HUES6 (cell line): ENCODE measurements around the gene IL16.
"Not testable (repeated sequence)": the region's sequence is repeated elsewhere in the genome, so short reads cannot be mapped to it uniquely, and the experiment has no call there.

Experiments used
- H3K27ac ChIP-seq: 2 replicates; pipeline ENCODE4 v1.7.0; 2013; ENCODE audit warnings: low read depth, mild to moderate bottlenecking, low read length, inconsistent platforms
- H3K27me3 ChIP-seq: 2 replicates; pipeline ENCODE4 v1.6.1; 2013; ENCODE audit warnings: low read length; ENCODE audit not compliant: control insufficient read depth, insufficient read depth
- H3K36me3 ChIP-seq: 2 replicates; pipeline ENCODE4 v1.6.1; 2013; ENCODE audit warnings: low read length; ENCODE audit not compliant: control insufficient read depth, insufficient read depth
- H3K4me1 ChIP-seq: 2 replicates; pipeline ENCODE4 v1.6.1; 2013; ENCODE audit warnings: low read length; ENCODE audit not compliant: control insufficient read depth, insufficient read depth
- H3K4me3 ChIP-seq: 2 replicates; pipeline ENCODE4 v1.5.1; 2013; ENCODE audit warnings: low read depth, low read length
- H3K9ac ChIP-seq: one replicate; pipeline ENCODE4 v1.6.1; 2013; ENCODE audit warnings: mild to moderate bottlenecking, low read length
- H3K9me3 ChIP-seq: 2 replicates; pipeline ENCODE4 v1.6.1; 2013; ENCODE audit warnings: low read depth, low read length; ENCODE audit not compliant: control insufficient read depth, insufficient read depth

Gene IL16

DNA sequence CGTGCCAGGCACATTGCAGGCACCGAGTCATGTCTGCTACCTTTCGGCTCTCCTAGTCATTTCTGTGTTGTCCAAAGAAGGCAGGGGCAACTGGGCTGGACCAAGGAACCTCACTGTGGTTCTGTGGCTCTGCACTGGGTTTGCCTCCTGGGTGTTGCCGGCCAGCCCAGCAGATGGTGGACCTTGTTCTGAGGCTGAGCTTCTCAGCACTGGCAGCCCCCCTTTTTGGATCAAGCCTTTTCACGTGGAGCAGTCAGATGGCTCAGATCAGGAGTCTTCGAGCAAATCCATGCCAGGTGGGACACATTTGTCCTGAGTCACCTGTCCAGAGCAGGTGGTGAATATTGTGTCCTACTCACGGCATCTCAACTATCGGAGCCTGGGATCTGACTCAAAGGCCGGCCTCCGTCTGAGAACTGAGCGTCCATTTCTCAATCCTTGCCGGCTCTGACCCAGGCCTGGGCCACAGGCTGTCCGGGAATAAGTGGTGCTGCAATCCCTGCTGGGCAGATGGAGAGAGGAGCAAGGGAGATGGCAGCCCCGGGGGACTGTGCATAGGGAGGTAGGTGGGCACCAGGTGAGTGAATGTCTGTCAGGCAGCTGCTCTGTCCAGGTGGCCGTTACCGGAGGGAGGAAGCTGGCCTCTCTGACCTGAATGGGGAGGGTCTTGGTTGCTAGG is at the start of gene IL16:
IL16 (plus strand) TSS at position 304 of the 679 bp plus-strand sequence. CDS start 28,521 bp downstream, outside the sequence.
- H3K27ac ChIP-seq, result no peak within 1 kb of the TSS

DNA sequence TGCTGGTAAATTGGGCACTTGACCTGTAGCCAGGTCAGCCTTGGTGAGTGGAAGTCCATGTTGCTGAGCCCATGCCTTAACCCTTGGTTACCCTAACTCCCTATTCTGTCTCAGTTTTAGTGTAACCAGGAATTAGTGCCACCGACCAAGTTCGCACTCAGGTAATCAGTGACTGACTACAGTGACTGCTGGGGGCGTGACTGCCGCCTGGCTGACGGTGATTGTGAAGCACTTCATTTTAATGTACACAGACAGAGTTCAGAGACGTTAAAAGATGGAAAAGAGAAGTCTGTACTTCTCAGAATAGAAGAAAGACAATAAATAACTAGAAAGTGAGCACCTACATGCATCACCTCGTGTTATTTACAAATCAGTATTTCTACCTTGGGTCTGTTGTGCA is 45.3 kb upstream of the IL16 start:
- Histone ChIP-seq H3K27ac (no peak overlapping the region), H3K4me3 (no peak overlapping the region), H3K27me3 (no peaks in the 10 kb centered on the region), H3K9me3 (no peaks in the 10 kb centered on the region), H3K36me3 (no peaks in the 10 kb centered on the region), H3K9ac (no peak overlapping the region), H3K4me1 (no peaks in the 10 kb centered on the region)

More for the DNA sequence above, at the start of gene IL16:
- Histone ChIP-seq H3K27me3 (no peaks in the 10 kb centered on the region), H3K9ac (no peak within 1 kb of the TSS), H3K9me3 (no peaks in the 10 kb centered on the region), H3K4me3 (no peak within 1 kb of the TSS), H3K36me3 (no peaks in the 10 kb centered on the region), H3K4me1 (no peaks in the 10 kb centered on the region)

DNA sequence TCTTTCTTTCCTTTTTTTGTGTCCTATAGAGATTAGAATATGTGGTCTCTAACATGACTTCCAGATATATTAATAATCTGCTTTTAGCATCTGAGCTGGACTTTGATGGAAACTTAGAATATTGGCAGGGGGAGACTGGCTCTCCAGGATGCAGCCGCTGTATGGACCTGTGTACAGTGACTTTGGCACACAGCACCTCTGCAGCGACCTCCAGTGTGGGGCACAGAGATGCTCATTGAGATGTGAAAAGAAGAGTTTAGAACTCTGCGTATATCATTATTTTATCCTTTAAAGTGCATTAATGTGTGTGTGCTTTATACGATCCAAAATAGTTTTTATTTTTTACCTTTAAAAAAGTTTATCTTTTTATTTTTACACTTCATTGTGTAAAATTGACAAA is 44.3 kb upstream of the IL16 start:
- Histone ChIP-seq H3K4me3 (no peak overlapping the region), H3K9ac (no peak overlapping the region), H3K9me3 (no peaks in the 10 kb centered on the region), H3K27ac (no peak overlapping the region), H3K27me3 (no peaks in the 10 kb centered on the region), H3K36me3 (no peaks in the 10 kb centered on the region), H3K4me1 (no peaks in the 10 kb centered on the region)

DNA sequence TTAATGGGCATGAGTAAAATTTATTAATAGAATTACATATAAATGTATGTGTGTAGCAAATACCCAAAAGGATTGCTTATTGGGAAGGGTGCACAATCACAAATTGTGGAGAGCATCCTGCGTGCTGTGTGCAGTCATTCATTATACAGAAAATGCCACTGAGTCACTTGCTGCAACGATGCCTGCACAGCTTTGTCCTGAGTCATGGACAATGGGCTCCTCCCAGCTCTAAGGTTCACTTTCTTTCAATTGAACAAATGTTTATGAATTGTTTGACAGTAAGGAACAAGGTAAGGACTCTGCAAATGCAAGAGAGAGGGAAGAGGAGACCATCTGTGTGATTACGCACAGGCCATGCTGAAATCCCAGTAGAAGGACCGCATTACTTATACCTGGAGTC is 43.9 kb upstream of the IL16 start:
- no peaks in the 10 kb centered on the region for H3K9me3 ChIP-seq
- no peak overlapping the region for H3K4me3 ChIP-seq
- no peak overlapping the region for H3K27ac ChIP-seq
- no peaks in the 10 kb centered on the region for H3K4me1 ChIP-seq
- no peaks in the 10 kb centered on the region for H3K27me3 ChIP-seq
- no peaks in the 10 kb centered on the region for H3K36me3 ChIP-seq
- no peak overlapping the region for H3K9ac ChIP-seq

DNA sequence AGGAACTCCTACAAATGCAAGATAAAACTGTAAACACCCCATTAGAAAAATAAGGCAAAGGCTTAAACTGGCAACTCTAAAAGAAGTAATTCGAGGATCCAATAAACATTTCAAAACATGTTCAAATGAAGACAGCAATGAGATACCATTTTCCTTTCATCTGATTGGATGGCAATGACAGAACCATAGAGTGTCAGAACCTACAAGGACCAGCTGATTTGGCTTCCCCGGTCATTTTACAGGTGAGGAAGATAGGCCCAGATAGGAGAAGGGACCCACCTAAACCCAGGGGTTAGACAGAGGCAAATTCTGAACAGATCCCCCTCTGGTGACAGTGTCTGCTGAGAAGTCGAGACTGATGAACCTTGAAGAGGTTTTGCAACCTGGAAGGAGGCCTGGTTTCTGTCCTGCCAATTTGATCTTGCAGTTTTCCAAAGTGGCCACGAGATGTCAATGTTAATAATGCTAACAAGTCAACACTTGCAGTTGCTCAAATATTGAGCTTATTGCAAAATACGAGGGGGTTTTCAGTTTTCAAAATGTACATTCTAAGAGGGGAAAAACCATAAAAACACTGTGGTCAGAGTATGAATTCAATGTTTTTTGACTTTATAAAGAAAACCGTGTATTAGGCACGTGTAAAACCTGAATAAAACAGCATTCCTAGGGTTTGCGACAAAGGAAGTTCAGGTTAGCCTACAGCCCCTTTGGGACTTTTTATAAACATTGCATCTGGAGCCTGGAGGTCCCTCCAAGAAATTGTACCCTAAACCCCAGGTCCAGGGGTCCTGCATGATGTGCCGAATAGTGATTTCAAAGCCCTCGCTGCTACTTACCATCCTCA is 41.1 kb upstream of the IL16 start:
- no peak overlapping the region for H3K9ac ChIP-seq
- H3K27me3 ChIP-seq, result no peaks in the 10 kb centered on the region
- H3K27ac ChIP-seq, result no peak overlapping the region
- no peaks in the 10 kb centered on the region for H3K9me3 ChIP-seq
- no peaks in the 10 kb centered on the region for H3K36me3 ChIP-seq
- no peak overlapping the region for H3K4me3 ChIP-seq
- no peaks in the 10 kb centered on the region for H3K4me1 ChIP-seq

DNA sequence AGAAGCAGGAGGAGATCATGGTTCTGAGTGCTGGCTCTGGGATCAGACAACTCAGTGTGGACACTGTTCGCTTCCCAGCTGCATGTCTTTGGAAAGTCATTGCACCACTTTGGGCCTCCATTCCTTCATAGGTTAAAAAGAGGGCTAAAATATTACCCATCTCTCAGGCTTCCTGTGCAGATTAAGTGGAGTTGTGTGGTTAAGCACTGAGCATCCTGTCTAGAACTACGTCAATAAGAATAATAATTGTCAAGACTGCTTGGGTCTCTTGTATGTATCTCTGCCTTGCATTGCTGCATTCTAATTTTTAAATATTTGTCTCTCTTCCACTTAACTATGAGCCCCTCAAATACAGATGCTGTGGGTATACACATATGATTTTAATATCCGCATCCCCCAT is 40.4 kb upstream of the IL16 start:
- H3K27ac ChIP-seq, result no peak overlapping the region
- no peaks in the 10 kb centered on the region for H3K9me3 ChIP-seq
- no peaks in the 10 kb centered on the region for H3K36me3 ChIP-seq
- no peak overlapping the region for H3K4me3 ChIP-seq
- no peaks in the 10 kb centered on the region for H3K4me1 ChIP-seq
- H3K9ac ChIP-seq, result no peak overlapping the region
- no peaks in the 10 kb centered on the region for H3K27me3 ChIP-seq

DNA sequence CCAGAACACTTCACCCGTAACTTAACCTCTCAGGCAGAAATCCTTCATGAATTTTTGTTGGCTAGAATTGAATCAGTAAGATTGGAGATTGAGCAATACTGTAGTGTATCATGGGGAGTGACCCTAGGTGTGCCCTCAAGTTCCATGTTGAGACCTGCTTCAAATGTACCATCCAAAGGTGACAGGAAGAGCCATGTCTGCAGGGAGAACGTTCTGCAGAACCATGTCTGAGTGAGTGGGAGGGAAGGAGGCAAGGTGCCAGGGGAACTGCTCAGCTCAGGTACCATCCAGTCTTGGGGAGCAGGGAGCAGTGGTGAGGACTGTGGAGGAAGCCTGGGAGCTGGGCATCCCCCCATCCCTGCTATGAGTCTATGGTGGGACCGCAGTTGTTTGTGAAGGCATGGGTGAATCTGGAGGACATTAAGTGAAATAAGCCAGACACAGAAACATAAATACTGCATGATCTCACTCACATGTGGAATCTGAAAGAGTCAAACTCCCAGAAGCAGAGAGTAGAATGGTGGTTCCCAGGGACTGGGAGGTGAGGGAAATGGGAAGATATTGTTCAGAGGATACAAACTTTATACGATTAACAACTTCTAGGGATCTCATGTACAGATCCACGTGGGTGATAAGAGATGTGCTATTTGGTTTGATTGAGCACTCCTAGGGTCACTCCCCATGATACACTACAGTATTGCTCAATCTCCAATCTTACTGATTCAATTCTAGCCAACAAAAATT is 39.3 kb upstream of the IL16 start:
- no peaks in the 10 kb centered on the region for H3K36me3 ChIP-seq

DNA sequence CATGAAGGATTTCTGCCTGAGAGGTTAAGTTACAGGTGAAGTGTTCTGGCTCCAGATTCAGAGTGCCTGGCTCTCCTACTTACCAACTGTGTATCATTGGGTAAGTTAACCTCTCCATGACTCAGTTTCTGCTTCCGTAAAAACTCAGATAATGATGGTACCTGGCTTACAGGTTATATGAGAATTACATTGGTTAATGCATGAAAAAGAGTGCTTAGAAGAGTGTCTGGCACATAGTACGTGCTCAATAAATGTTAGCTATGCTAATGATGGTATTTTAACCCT is 38.8 kb upstream of the IL16 start:
- Histone ChIP-seq H3K9me3 (no peaks in the 10 kb centered on the region), H3K27me3 (no peaks in the 10 kb centered on the region), H3K9ac (no peak overlapping the region), H3K4me3 (no peak overlapping the region), H3K36me3 (no peaks in the 10 kb centered on the region), H3K4me1 (no peaks in the 10 kb centered on the region), H3K27ac (no peak overlapping the region)

More for the DNA sequence above, 39.3 kb upstream of the IL16 start:
- Histone ChIP-seq H3K4me1 (no peaks in the 10 kb centered on the region), H3K9ac (no peak overlapping the region), H3K9me3 (no peaks in the 10 kb centered on the region), H3K27ac (no peak overlapping the region), H3K27me3 (no peaks in the 10 kb centered on the region), H3K4me3 (no peak overlapping the region)

DNA sequence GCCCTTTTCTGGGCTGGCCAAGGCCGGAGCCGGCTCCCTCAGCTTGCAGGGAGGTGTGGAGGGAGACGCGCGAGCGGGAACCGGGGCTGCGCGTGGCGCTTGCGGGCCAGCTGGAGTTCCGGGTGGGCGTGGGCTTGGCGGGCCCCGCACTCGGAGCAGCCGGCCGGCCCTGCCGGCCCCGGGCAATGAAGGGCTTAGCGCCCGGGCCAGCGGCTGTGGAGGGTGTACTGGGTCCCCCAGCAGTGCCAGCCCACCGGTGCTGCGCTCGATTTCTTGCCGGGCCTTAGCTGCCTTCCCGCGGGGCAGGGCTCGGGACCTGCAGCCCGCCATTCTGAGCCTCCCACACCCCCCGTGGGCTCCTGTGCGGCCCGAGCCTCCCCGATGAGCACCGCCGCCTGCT is 38.1 kb upstream of the IL16 start:
- not testable (repeated sequence) for H3K9ac ChIP-seq, H3K36me3 ChIP-seq, H3K27ac ChIP-seq, H3K9me3 ChIP-seq, H3K4me3 ChIP-seq, H3K4me1 ChIP-seq, H3K27me3 ChIP-seq

DNA sequence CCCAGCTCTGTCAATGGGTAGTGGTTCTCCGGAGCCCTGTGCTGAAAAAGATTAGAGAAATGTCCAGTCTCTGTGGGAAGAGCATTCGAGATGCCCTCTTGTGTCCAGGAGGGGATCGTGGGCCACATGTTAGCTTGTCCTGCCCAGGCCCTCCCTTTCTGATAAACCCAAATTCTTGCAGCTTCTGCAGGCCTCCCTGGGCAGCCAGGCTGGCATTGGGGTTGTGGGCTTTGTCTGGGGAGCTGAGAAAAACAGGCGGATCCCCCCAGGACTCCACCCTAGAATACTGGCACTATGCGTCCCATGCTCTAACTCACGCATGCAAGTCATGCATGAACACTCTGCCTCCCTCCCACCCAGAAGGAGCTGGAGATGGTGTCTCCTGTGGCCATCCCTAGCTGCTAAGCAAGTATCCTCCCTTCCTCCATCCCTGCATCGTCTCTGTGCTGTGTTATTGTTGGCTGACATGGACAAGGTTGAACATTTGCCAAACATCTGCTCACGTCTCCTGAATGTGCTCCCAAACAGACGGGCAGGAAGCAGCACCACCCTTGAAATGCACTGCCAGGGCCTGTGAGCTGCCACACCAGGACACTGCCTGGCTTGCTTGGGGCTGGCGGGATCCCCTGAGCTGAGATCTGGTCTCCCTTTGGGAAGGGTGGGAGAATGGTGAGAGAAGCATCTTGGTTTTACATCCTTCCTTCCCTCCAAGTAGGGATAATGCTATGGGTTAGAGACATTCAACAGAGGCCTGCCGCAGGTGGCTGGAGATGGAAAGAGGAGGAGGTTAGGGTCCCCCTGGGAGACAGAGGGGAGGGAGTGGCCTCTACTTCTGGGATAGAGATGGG is 36.1 kb upstream of the IL16 start:
- no peaks in the 10 kb centered on the region for H3K27me3 ChIP-seq
- H3K9me3 ChIP-seq, result no peaks in the 10 kb centered on the region
- no peak overlapping the region for H3K9ac ChIP-seq
- H3K36me3 ChIP-seq, result no peaks in the 10 kb centered on the region
- no peak overlapping the region for H3K4me3 ChIP-seq
- no peak overlapping the region for H3K27ac ChIP-seq
- H3K4me1 ChIP-seq, result no peaks in the 10 kb centered on the region
